CD8-positive, alpha-beta memory T cell (primary cell): ENCODE results near the gene TULP3. TPM values are rescaled to one million over a fixed set of nuclear protein-coding genes. Genes with fewer than 3 reads are reported as not detected.

Experiments
- CTCF ChIA-PET: fragments of 350-600 bp; sonication (Branson Sonifier 250); formaldehyde crosslinking; loops from one replicate; lab custom pipeline; 2021; ENCODE audit warnings: antibody characterized with exemption; lab: Charles Lee
- POLR2A ChIA-PET: fragments of 350-600 bp; sonication (Branson Sonifier 250); formaldehyde crosslinking; loops from one replicate; lab custom pipeline; 2021; ENCODE audit warnings: antibody characterized with exemption; lab: Charles Lee
- DNase-seq, 5 donors: peaks; one replicate each; pipeline versions ENCODE4 v3.0.0 to v3.0.0-alpha.2; 2020 to 2022; ENCODE audit warnings: mixed read lengths in 1 of 5
- H3K27ac ChIP-seq: one replicate; pipeline ENCODE4 v1.7.0; 2013; ENCODE audit warnings: low read depth, mild to moderate bottlenecking, low read length, moderate library complexity
- H3K27me3 ChIP-seq: 2 replicates; pipeline ENCODE4 v1.7.0; 2013; ENCODE audit warnings: low read length, mild to moderate bottlenecking; ENCODE audit not compliant: insufficient read depth, poor library complexity, severe bottlenecking
- H3K36me3 ChIP-seq: 2 replicates; pipeline ENCODE4 v1.7.0; 2013; ENCODE audit warnings: mild to moderate bottlenecking, low read length, moderate library complexity; ENCODE audit not compliant: insufficient read depth
- H3K4me1 ChIP-seq: 2 replicates; pipeline ENCODE4 v1.7.0; 2013; ENCODE audit warnings: mild to moderate bottlenecking, low read length, moderate library complexity; ENCODE audit not compliant: insufficient read depth
- H3K4me3 ChIP-seq: 2 replicates; pipeline ENCODE4 v1.7.0; 2013; ENCODE audit warnings: mild to moderate bottlenecking, low read length
- H3K9me3 ChIP-seq: 2 replicates; pipeline ENCODE4 v1.7.0; 2013; ENCODE audit warnings: mild to moderate bottlenecking, low read length
- H3K27ac Mint-ChIP-seq, 8 donors: one replicate each; pipeline ENCODE4 v1.8.0; 2020 to 2021; ENCODE audit warnings: mixed read lengths in 8 of 8, mild to moderate bottlenecking in 6 of 8, inconsistent platforms in 3 of 8, moderate library complexity in 3 of 8
- H3K27me3 Mint-ChIP-seq, 2 donors: one replicate each; pipeline ENCODE4 v1.8.0; 2020 to 2021; ENCODE audit warnings: mixed read lengths in 2 of 2, mild to moderate bottlenecking in 1 of 2, moderate library complexity in 1 of 2
- H3K36me3 Mint-ChIP-seq, 3 donors: one replicate each; pipeline ENCODE4 v1.8.0; 2020 to 2021; ENCODE audit warnings: mixed read lengths in 3 of 3, inconsistent platforms in 1 of 3, mild to moderate bottlenecking in 1 of 3
- H3K4me1 Mint-ChIP-seq, 3 donors: one replicate each; pipeline ENCODE4 v1.8.0; 2020 to 2021; ENCODE audit warnings: mixed read lengths in 3 of 3, inconsistent platforms in 1 of 3, mild to moderate bottlenecking in 1 of 3
- H3K4me3 Mint-ChIP-seq, 7 donors: one replicate each; pipeline ENCODE4 v1.8.0; 2020 to 2021; ENCODE audit warnings: mixed read lengths in 7 of 7, mild to moderate bottlenecking in 6 of 7, moderate library complexity in 4 of 7, inconsistent platforms in 2 of 7
- H3K9me3 Mint-ChIP-seq, 5 donors: one replicate each; pipeline ENCODE4 v1.8.0; 2020 to 2022; ENCODE audit warnings: mixed read lengths in 5 of 5, mild to moderate bottlenecking in 3 of 5, moderate library complexity in 2 of 5, inconsistent platforms in 1 of 5
- polyA plus RNA-seq: library from polyadenylated mRNA; unstranded; fragments of 300-500 nt; fragmentation: Illumina TruSeq; gene quantifications from one replicate; pipeline ENCODE4 v1.2.3, GENCODE V29; 2021
- total RNA-seq, 2 experiments: library from RNA; stranded (reverse); gene quantifications; one replicate each; pipeline ENCODE4 v1.2.3, GENCODE V29; 2021

The TULP3 gene
- total and polyA plus RNA-seq, 3 experiments from 2014 or later: 9.1 to 9.7 (median 9.3) TPM

DNA sequence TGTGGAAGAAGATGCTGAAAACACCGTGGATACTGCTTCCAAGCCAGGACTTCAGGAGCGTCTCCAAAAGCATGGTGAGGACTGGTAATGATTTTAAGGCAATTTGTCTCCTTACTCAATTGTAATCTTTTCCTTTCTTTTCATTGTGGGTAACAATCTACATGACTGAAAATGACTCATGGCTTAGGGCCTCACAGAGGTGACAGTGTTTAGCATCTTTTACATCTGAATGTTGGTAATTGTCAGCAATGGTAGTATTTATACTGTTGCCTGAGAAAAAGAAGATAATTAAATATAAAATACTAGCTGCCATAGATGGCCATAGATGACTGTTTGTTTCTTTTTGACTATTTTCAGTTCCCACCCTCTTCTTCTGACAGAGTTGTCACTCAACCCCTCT lies 31.6 kb downstream of the TULP3 start:
- Mint-ChIP-seq H3K9me3 (no peaks in the 10 kb centered on the region), H3K36me3 (peaks cover 3 to 50% (median 24%) of the 10 kb centered on the region in 3 donors), H3K4me1 (peaks cover 0 to 1% (median 0%) of the 10 kb centered on the region in 3 donors), H3K4me3 (no peak overlapping the region), H3K27me3 (no peaks in the 10 kb centered on the region), H3K27ac (no peak overlapping the region)
- Histone ChIP-seq H3K27me3 (no peaks in the 10 kb centered on the region), H3K4me1 (no peaks in the 10 kb centered on the region), H3K27ac (no peak overlapping the region), H3K4me3 (no peak overlapping the region), H3K36me3 (no peaks in the 10 kb centered on the region), H3K9me3 (no peaks in the 10 kb centered on the region)
- ChIA-PET POLR2A (no interaction called here), CTCF (no interaction called here)
- DNase-seq: no peak

DNA sequence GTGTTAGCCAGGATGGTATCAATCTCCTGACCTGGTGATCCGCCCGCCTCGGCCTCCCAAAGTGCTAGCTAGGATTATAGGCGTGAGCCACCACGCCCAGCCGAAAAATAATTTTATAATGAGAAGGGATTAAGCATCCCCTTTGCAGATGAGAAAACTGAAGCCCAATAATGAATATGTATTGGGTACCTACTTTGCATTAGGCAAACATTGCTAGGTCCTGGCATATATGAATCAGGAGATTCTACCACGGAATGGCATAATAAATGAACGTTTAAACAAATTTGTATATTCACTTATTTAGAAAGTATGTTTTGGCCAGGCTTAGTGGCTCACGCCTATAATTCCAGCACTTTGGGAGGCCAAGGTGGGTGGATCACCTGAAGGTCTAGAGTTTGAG lies 32.4 kb downstream of the TULP3 start:
- no peaks in the 10 kb centered on the region for H3K27me3 ChIP-seq
- no peak overlapping the region for H3K4me3 Mint-ChIP-seq
- no peak overlapping the region for H3K4me3 ChIP-seq
- no peaks in the 10 kb centered on the region for H3K9me3 ChIP-seq
- ChIA-PET CTCF (no interaction called here), POLR2A (no interaction called here)
- H3K27ac Mint-ChIP-seq: no peak overlapping the region
- DNase-seq: no peak
- peaks cover 9 to 57% (median 29%) of the 10 kb centered on the region in 3 donors for H3K36me3 Mint-ChIP-seq
- no peaks in the 10 kb centered on the region for H3K27me3 Mint-ChIP-seq
- H3K9me3 Mint-ChIP-seq: no peaks in the 10 kb centered on the region
- H3K4me1 ChIP-seq: no peaks in the 10 kb centered on the region
- H3K36me3 ChIP-seq: no peaks in the 10 kb centered on the region
- no peak overlapping the region for H3K27ac ChIP-seq
- peaks cover 0 to 1% (median 0%) of the 10 kb centered on the region in 3 donors for H3K4me1 Mint-ChIP-seq

DNA sequence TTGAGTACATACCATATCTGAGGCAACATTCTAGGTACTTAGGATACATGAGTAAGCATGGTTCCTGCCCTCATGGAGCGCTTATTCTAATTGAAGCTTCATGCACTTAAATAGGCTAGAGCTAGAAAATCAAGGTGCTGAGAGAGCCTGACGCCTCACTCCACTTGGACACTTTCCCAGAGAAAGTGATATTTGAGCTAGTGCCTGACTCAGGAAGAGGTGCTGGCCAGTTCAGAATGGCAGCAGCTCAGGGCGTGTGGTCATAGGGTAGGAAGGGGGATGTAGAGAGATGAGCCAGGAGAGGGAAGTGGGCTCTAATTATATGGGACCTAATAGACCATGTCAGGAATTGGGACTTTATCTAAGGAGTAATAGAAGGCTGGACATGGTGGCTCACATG lies 33.3 kb downstream of the TULP3 start:
- no peaks in the 10 kb centered on the region for H3K4me1 ChIP-seq
- no peak overlapping the region for H3K4me3 Mint-ChIP-seq
- no peaks in the 10 kb centered on the region for H3K27me3 ChIP-seq
- no peak overlapping the region for H3K27ac ChIP-seq
- no peak overlapping the region for H3K4me3 ChIP-seq
- ChIA-PET CTCF (no interaction called here), POLR2A (no interaction called here)
- DNase-seq: no peak
- H3K36me3 Mint-ChIP-seq: peaks cover 9 to 58% (median 29%) of the 10 kb centered on the region in 3 donors
- H3K4me1 Mint-ChIP-seq: peaks cover 0 to 1% (median 0%) of the 10 kb centered on the region in 3 donors
- no peaks in the 10 kb centered on the region for H3K36me3 ChIP-seq
- H3K9me3 Mint-ChIP-seq: no peaks in the 10 kb centered on the region
- H3K27me3 Mint-ChIP-seq: no peaks in the 10 kb centered on the region
- no peaks in the 10 kb centered on the region for H3K9me3 ChIP-seq
- H3K27ac Mint-ChIP-seq: peak overlapping the region in 1 of 8 donors; percentile 82

DNA sequence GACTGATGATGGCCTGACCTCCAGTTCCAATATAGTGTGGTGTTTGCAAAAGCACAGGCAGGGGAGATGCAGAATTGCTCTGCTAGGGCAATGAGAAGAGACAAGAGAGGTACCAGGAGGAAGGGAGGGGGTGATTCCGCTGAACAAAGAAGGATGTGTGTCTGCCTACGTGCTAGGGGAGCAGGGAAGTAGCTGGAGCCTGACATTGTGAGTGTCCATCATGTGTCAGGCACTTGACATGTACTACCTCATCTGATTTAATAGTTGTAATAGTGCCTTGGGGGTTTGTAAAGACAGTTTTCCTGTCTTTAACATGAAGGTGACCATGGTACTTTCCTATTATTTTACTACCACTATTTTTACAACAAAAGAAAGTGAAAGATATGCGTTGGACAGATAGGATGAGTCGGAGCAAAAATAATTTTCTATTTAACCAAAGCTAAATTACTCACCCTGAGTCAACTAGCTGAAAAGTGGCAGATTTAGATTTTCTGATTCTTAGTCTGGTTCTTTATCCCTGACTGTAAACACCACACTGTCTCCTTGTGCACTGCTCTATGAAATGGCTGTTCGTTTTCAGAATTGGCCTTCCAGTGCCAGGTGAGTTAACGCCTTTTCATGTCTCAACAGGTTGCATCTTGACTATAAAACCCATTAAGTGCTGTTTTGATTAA lies 34.8 kb downstream of the TULP3 start:
- CTCF ChIA-PET: no interaction called here
- no peaks in the 10 kb centered on the region for H3K36me3 ChIP-seq

DNA sequence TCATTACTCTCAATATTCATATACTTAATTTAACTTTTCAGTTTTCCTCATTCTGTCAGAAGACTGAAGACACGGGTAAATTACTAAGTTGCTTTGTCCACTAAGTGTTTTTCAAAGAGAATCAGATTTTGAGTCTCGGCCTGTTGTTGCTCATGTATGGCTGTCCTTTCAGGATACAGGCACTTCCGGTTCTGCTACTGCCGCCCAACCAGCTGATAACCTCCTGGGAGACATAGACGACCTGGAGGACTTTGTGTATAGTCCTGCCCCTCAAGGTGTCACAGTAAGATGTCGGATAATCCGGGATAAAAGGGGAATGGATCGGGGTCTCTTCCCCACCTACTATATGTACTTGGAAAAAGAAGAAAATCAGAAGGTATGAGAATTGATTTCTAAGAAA lies 40.2 kb downstream of the TULP3 start:
- Mint-ChIP-seq H3K27me3 (no peaks in the 10 kb centered on the region), H3K4me1 (no peaks in the 10 kb centered on the region), H3K27ac (peak overlapping the region in 1 of 8 donors; percentile 18), H3K4me3 (no peak overlapping the region), H3K36me3 (peaks cover 21 to 66% (median 28%) of the 10 kb centered on the region in 3 donors), H3K9me3 (no peaks in the 10 kb centered on the region)
- Histone ChIP-seq H3K4me1 (no peaks in the 10 kb centered on the region), H3K4me3 (no peak overlapping the region), H3K9me3 (no peaks in the 10 kb centered on the region), H3K27me3 (no peaks in the 10 kb centered on the region), H3K27ac (no peak overlapping the region), H3K36me3 (peaks cover 10% of the 10 kb centered on the region)
- ChIA-PET CTCF (no interaction called here), POLR2A (no interaction called here)
- DNase-seq: no peak

More for the DNA sequence above, 34.8 kb downstream of the TULP3 start:
- no peaks in the 10 kb centered on the region for H3K9me3 ChIP-seq
- Mint-ChIP-seq H3K4me1 (peaks cover 0 to 1% (median 0%) of the 10 kb centered on the region in 3 donors), H3K27me3 (no peaks in the 10 kb centered on the region), H3K36me3 (peaks cover 13 to 59% (median 29%) of the 10 kb centered on the region in 3 donors), H3K9me3 (no peaks in the 10 kb centered on the region), H3K27ac (no peak overlapping the region), H3K4me3 (no peak overlapping the region)
- POLR2A ChIA-PET: no interaction called here
- H3K4me1 ChIP-seq: no peaks in the 10 kb centered on the region
- no peak overlapping the region for H3K4me3 ChIP-seq
- no peaks in the 10 kb centered on the region for H3K27me3 ChIP-seq
- H3K27ac ChIP-seq: no peak overlapping the region
- no peak for DNase-seq

DNA sequence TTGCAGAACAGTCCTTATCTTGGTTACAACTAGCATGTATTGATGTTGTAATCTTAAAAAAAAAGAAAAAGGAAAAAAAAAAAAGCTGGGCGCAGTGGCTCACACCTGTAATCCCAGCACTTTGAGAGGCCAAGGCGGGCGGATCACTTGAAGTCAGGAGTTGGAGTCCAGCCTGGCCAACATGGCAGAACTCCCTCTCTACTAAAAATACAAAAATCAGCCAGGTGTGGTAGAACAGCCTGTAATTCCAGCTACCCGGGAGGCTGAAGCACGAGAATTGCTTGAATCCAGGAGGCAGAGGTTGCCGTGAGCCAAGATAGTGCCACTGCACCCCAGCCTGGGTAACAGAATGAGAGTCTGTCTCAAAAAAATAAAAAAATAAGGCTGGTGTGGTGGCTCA lies 42.9 kb downstream of the TULP3 start:
- Histone ChIP-seq H3K27me3 (no peaks in the 10 kb centered on the region), H3K4me3 (no peak overlapping the region), H3K27ac (no peak overlapping the region), H3K9me3 (no peaks in the 10 kb centered on the region), H3K4me1 (no peaks in the 10 kb centered on the region), H3K36me3 (peaks cover 10% of the 10 kb centered on the region)
- no peak for DNase-seq
- no peak overlapping the region for H3K4me3 Mint-ChIP-seq
- peaks cover 15 to 58% (median 21%) of the 10 kb centered on the region in 3 donors for H3K36me3 Mint-ChIP-seq
- CTCF ChIA-PET: no interaction called here
- POLR2A ChIA-PET: no interaction called here
- H3K4me1 Mint-ChIP-seq: no peaks in the 10 kb centered on the region
- peak overlapping the region in 1 of 8 donors; percentile 31 for H3K27ac Mint-ChIP-seq
- no peaks in the 10 kb centered on the region for H3K27me3 Mint-ChIP-seq
- H3K9me3 Mint-ChIP-seq: no peaks in the 10 kb centered on the region

DNA sequence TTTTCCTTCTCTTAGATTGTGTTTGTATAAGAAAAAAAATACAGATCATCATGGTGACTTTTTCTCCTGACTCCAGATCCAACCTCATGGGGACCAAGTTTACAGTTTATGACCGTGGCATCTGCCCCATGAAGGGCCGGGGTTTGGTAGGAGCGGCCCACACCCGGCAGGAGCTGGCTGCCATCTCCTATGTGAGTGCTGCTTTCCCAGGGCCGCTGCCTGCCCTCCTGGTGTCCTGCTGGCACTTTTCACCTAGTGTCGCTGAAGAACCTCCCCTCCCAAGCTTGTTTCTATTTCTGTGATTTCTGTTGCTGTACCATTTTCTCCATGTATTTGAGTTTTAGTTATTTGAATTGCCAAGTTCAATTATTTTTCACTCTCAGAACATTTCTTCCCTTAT lies 43.7 kb downstream of the TULP3 start:
- H3K4me1 Mint-ChIP-seq: no peaks in the 10 kb centered on the region
- H3K27ac Mint-ChIP-seq: peak overlapping the region in 2 of 8 donors; percentile 3 to 5
- no peak for DNase-seq
- peaks cover 15 to 63% (median 23%) of the 10 kb centered on the region in 3 donors for H3K36me3 Mint-ChIP-seq
- Histone ChIP-seq H3K4me3 (no peak overlapping the region), H3K9me3 (no peaks in the 10 kb centered on the region), H3K36me3 (peaks cover 10% of the 10 kb centered on the region), H3K27me3 (no peaks in the 10 kb centered on the region), H3K27ac (no peak overlapping the region), H3K4me1 (no peaks in the 10 kb centered on the region)
- H3K4me3 Mint-ChIP-seq: no peak overlapping the region
- CTCF ChIA-PET: no interaction called here
- no peaks in the 10 kb centered on the region for H3K9me3 Mint-ChIP-seq
- no peaks in the 10 kb centered on the region for H3K27me3 Mint-ChIP-seq
- POLR2A ChIA-PET: no interaction called here

DNA sequence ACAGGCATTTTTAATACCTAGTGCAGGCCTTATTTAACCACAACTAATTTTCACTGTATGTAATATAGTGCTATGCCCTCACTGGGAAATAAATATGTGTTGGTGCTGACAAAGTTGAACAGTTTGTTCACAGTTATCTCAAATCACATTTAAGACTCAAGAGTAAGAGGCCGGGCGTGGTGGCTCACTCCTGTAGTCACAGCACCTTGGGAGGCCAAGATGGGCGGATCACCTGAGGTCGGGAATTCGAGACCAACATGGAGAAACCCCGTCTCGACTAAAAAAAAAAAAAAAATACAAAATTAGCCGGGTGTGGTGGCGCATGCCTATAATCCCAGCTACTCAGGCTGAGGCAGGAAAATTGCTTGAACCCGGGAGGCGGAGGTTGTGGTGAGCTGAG lies 45.6 kb downstream of the TULP3 start:
- Mint-ChIP-seq H3K27me3 (no peaks in the 10 kb centered on the region), H3K9me3 (no peaks in the 10 kb centered on the region), H3K4me3 (no peak overlapping the region), H3K36me3 (peaks cover 7 to 64% (median 17%) of the 10 kb centered on the region in 3 donors), H3K4me1 (no peaks in the 10 kb centered on the region), H3K27ac (no peak overlapping the region)
- CTCF ChIA-PET: no interaction called here
- no peaks in the 10 kb centered on the region for H3K4me1 ChIP-seq
- no peak for DNase-seq
- H3K36me3 ChIP-seq: peaks cover 10% of the 10 kb centered on the region
- no peak overlapping the region for H3K4me3 ChIP-seq
- H3K27me3 ChIP-seq: no peaks in the 10 kb centered on the region
- no peak overlapping the region for H3K27ac ChIP-seq
- no peaks in the 10 kb centered on the region for H3K9me3 ChIP-seq
- POLR2A ChIA-PET: no interaction called here
